Caco-2 (cell line): ENCODE results near the gene MACROD2. TPM values are rescaled to one million over a fixed set of nuclear protein-coding genes. Genes with fewer than 3 reads are reported as not detected.

ENCODE experiments used
- Bru-seq: library from RNA; stranded (reverse); fragments of 400-500 nt; gene quantifications from one replicate; lab custom pipeline; 2021; lab: Mats Ljungman, UMichigan
- BruChase-seq, 2 experiments: library from RNA; stranded (reverse); fragments of 400-500 nt; gene quantifications; one replicate each; lab custom pipeline; 2021; lab: Mats Ljungman, UMichigan
- BruUV-seq: library from RNA; stranded (reverse); fragments of 400-500 nt; replicated peaks from 2 replicates; lab custom pipeline; 2021; lab: Mats Ljungman, UMichigan
- CTCF ChIA-PET: fragments of 300-600 bp; sonication (Branson Sonifier 250); formaldehyde crosslinking; loops from one replicate; lab custom pipeline; 2022; ENCODE audit warnings: antibody characterized with exemption; lab: Charles Lee
- POLR2A ChIA-PET: fragments of 300-600 bp; sonication (Branson Sonifier 250); formaldehyde crosslinking; loops from one replicate; lab custom pipeline; 2022; ENCODE audit warnings: antibody characterized with exemption; lab: Charles Lee
- DNase-seq, 2 experiments: peaks; one replicate each; pipeline versions ENCODE4 v3.0.0 to v3.0.0-alpha.2; 2020 to 2022
- H3K27me3 ChIP-seq: replicated peaks from 2 replicates; pipeline ENCODE4 v1.6.0; 2011; ENCODE audit warnings: low read length; ENCODE audit not compliant: control insufficient read depth, insufficient read depth
- H3K36me3 ChIP-seq: 2 replicates; pipeline ENCODE4 v1.5.1; 2011; ENCODE audit warnings: low read length; ENCODE audit not compliant: control insufficient read depth, insufficient read depth
- H3K4me1 ChIP-seq: fragments of 250-450 bp; sonication (Bioruptor Pico); 2 replicates; pipeline ENCODE4 v1.5.1; 2020; ENCODE audit warnings: mild to moderate bottlenecking
- H3K4me3 ChIP-seq: 2 replicates; pipeline ENCODE4 v1.5.1; 2011; ENCODE audit warnings: low read depth, mild to moderate bottlenecking, control low read depth, low read length
- H3K9me3 ChIP-seq: fragments of 250-450 bp; sonication (Bioruptor Pico); 2 replicates; pipeline ENCODE4 v1.5.1; 2020; ENCODE audit warnings: mild to moderate bottlenecking, moderate library complexity
- H3K27ac Mint-ChIP-seq: one replicate; pipeline ENCODE4 v1.8.0; 2022; ENCODE audit warnings: mixed read lengths; ENCODE audit not compliant: unreplicated experiment
- H3K27me3 Mint-ChIP-seq: one replicate; pipeline ENCODE4 v1.8.0; 2022; ENCODE audit warnings: mixed read lengths; ENCODE audit not compliant: insufficient read depth, unreplicated experiment
- H3K36me3 Mint-ChIP-seq: one replicate; pipeline ENCODE4 v1.8.0; 2022; ENCODE audit warnings: mild to moderate bottlenecking, mixed read lengths; ENCODE audit not compliant: insufficient read depth, unreplicated experiment
- H3K4me1 Mint-ChIP-seq: one replicate; pipeline ENCODE4 v1.8.0; 2022; ENCODE audit warnings: low read depth, mixed read lengths; ENCODE audit not compliant: unreplicated experiment
- H3K4me3 Mint-ChIP-seq: one replicate; pipeline ENCODE4 v1.8.0; 2022; ENCODE audit warnings: mild to moderate bottlenecking, moderate library complexity, mixed read lengths; ENCODE audit not compliant: unreplicated experiment
- H3K9me3 Mint-ChIP-seq: one replicate; pipeline ENCODE4 v1.8.0; 2022; ENCODE audit warnings: mixed read lengths; ENCODE audit not compliant: unreplicated experiment
- intact Hi-C: fragments of 100-400 bp; cut with micrococcal nuclease; formaldehyde crosslinking; loops from one replicate; pipeline ENCODE4 v1.10.0; 2022; ENCODE audit not compliant: unreplicated experiment
- long read RNA-seq: library from polyadenylated mRNA; stranded (forward); transcript quantifications from one replicate; pipeline ENCODE4 v2.0.0, GENCODE V29; 2022
- total RNA-seq: library from RNA; stranded (reverse); gene quantifications from 2 replicates; pipeline ENCODE4 v1.2.3, GENCODE V29; 2022
- TF ChIP-seq, protein P1 (sequence below), 2 experiments: fragments of 200-600 bp in 1 of 2; IDR thresholded peaks; 1 replicate in 1 of 2; 2 replicates in 1 of 2; pipeline versions ENCODE4 v1.5.1 to v1.8.0; 2011 to 2022; ENCODE audit warnings: antibody characterized with exemption in 1 of 2, control low read depth in 1 of 2, inconsistent platforms in 1 of 2, low read depth in 1 of 2, low read length in 1 of 2, mild to moderate bottlenecking in 1 of 2, moderate library complexity in 1 of 2; ENCODE audit not compliant: insufficient read depth in 1 of 2, severe bottlenecking in 1 of 2, unreplicated experiment in 1 of 2

MACROD2 gene
- total RNA-seq (6.4 and 7.6 TPM in 2 replicates), Bru-seq, nascent RNA (percentile 38 among the genes with signal in this experiment), BruChase-seq, experiment 1, labeled RNA remaining after a 2-hour chase (percentile 56 among the genes with signal in this experiment), BruChase-seq, experiment 2, labeled RNA remaining after a 6-hour chase (percentile 50 among the genes with signal in this experiment)
- long read RNA-seq, full-length matches to known transcripts = 2 of 5 reads
- long read RNA-seq, partial matches to known transcripts = 0 of 5 reads
- long read RNA-seq, other reads (novel, unspliced or antisense) = 3 of 5 reads

DNA sequence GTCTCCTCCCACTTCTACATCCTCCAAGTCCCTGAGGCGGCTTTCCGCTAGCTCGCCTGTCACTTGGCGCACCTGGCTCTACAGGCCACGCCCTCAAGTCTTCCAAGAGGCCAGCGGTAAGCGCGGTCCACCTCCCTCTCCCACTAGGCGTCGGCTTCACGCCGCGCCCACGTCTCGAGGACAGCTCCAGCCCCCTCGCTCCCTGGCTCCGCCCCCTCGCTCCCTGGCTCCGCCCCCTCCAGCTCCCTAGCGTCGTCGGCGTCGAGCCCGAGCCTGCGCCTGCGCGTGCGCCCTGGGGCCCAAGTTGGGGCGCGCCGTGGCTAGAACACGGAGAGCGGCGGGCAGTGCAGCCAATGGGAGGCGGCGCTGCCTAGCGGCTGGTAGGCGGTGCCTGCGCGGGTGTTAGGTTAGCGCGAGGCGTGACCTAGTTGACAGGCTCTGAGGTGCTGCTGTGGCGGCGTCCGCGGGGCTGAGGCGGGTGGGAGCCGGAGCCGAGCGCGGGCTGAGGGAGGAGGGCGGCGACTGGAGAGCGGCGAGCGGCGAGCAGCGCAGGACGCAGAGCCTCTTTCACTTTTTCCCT lies at the start of gene MACROD2:
Gene MACROD2 (plus strand): TSS at position 431 of the 580 bp plus-strand sequence.
- intact Hi-C loops = loop anchor here (10.0 kb wide), 1 partner anchor 360 kb away; the partner anchor contains the start of gene TASP1

DNA sequence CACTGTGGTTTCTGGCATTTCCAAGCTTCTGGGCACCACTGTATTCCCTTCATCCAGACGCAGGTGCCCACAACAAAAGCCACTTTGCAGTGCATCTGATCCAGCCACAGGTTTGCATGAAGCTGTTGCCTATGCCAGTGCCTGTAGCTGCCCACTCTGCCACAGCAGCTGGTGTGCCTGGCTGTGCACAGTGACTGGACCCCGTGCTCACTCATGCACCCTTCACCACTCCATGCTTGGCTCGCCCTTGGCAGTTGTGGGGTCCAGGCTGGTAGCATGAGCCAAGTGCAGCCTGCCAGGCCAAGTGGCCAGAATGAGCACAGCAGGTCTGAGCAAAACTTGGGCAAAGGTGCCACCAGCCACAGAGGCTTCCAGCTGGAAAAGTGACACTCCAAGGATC lies 47.6 kb upstream of the MACROD2 start:
- Histone ChIP-seq H3K36me3 (no peaks in the 10 kb centered on the region), H3K4me1 (no peaks in the 10 kb centered on the region), H3K9me3 (0 out of 2 replicates have a peak, but pooled peaks cover 3% of the 10 kb centered on the region), H3K4me3 (no peak overlapping the region), H3K27me3 (no peaks in the 10 kb centered on the region)
- ChIA-PET CTCF (interaction anchor here (0.7 kb wide), 1 partner anchor 46 kb away, joined by 4 read pairs; no protein-coding TSS in a partner anchor), POLR2A (no interaction called here)
- BruUV-seq = no TSS peak
- Mint-ChIP-seq H3K9me3 (no peaks in the 10 kb centered on the region), H3K27ac (no peak overlapping the region), H3K4me1 (no peaks in the 10 kb centered on the region), H3K36me3 (no peaks in the 10 kb centered on the region), H3K4me3 (no peak overlapping the region), H3K27me3 (peaks cover 16% of the 10 kb centered on the region)
- intact Hi-C loops = no loop called here
- DNase-seq = no peak
- TF ChIP-seq, protein P1, sequence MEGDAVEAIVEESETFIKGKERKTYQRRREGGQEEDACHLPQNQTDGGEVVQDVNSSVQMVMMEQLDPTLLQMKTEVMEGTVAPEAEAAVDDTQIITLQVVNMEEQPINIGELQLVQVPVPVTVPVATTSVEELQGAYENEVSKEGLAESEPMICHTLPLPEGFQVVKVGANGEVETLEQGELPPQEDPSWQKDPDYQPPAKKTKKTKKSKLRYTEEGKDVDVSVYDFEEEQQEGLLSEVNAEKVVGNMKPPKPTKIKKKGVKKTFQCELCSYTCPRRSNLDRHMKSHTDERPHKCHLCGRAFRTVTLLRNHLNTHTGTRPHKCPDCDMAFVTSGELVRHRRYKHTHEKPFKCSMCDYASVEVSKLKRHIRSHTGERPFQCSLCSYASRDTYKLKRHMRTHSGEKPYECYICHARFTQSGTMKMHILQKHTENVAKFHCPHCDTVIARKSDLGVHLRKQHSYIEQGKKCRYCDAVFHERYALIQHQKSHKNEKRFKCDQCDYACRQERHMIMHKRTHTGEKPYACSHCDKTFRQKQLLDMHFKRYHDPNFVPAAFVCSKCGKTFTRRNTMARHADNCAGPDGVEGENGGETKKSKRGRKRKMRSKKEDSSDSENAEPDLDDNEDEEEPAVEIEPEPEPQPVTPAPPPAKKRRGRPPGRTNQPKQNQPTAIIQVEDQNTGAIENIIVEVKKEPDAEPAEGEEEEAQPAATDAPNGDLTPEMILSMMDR (IDR thresholded peaks at IDR 0.05; ENCODE audit: insufficient read depth in 1 of 2, low read depth in 1 of 2, low read length in 1 of 2, severe bottlenecking in 1 of 2, unreplicated experiment in 1 of 2) = no peak

More for the DNA sequence above, at the start of gene MACROD2:
- no TSS peak for BruUV-seq
- Mint-ChIP-seq H3K4me3 (peak within 1 kb of the TSS; percentile 86), H3K27ac (peak within 1 kb of the TSS; percentile 40), H3K36me3 (peaks cover 9% of the 10 kb centered on the region), H3K4me1 (peaks cover 7% of the 10 kb centered on the region), H3K27me3 (peaks cover 14% of the 10 kb centered on the region), H3K9me3 (peaks cover 17% of the 10 kb centered on the region)
- Histone ChIP-seq H3K4me3 (peak within 1 kb of the TSS; percentile 97), H3K27me3 (no peaks in the 10 kb centered on the region), H3K9me3 (peaks cover 6% of the 10 kb centered on the region; the same call in 1 of the 2 replicates), H3K36me3 (no peaks in the 10 kb centered on the region), H3K4me1 (peaks cover 7% of the 10 kb centered on the region; the same call in 1 of the 2 replicates)
- peak; percentile 96 to 98 for DNase-seq
- TF ChIP-seq, protein P1 (IDR thresholded peaks at IDR 0.05; ENCODE audit: insufficient read depth in 1 of 2, low read depth in 1 of 2, low read length in 1 of 2, severe bottlenecking in 1 of 2, unreplicated experiment in 1 of 2) = no peak
- POLR2A ChIA-PET = no interaction called here
- CTCF ChIA-PET = no interaction called here

DNA sequence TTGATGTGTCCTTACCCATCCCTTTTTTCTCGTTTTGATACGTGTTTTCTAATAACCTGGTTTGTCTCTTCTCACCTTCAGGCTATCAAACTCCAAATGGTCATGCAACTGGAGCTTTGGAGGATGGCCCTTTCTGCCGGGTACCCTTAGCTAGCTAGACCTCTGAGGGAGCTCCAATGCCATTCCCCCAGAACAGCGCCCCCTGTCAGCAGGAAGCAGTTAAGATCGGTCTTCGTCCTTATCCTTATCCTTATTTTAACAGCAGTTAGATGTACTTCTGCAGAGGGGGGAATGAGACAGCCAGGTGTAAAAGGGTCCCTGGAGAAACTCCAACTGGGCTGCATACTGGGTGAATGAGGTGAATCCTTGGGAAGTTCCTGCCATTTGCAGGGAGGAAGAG lies 42.1 kb upstream of the MACROD2 start:
- intact Hi-C loops = no loop called here

More for the DNA sequence above, 42.1 kb upstream of the MACROD2 start:
- no peak for DNase-seq
- Mint-ChIP-seq H3K4me1 (no peaks in the 10 kb centered on the region), H3K4me3 (no peak overlapping the region), H3K27ac (no peak overlapping the region), H3K27me3 (peaks cover 6% of the 10 kb centered on the region), H3K36me3 (no peaks in the 10 kb centered on the region), H3K9me3 (no peaks in the 10 kb centered on the region)
- H3K9me3 ChIP-seq = 0 out of 2 replicates have a peak, but pooled peaks cover 3% of the 10 kb centered on the region
- no peaks in the 10 kb centered on the region for H3K27me3 ChIP-seq
- no peak overlapping the region for H3K4me3 ChIP-seq
- BruUV-seq = no TSS peak
- H3K4me1 ChIP-seq = no peaks in the 10 kb centered on the region
- POLR2A ChIA-PET = no interaction called here
- TF ChIP-seq, protein P1 (IDR thresholded peaks at IDR 0.05; ENCODE audit: insufficient read depth in 1 of 2, low read depth in 1 of 2, low read length in 1 of 2, severe bottlenecking in 1 of 2, unreplicated experiment in 1 of 2) = no peak
- CTCF ChIA-PET = no interaction called here
- no peaks in the 10 kb centered on the region for H3K36me3 ChIP-seq
